HS-5 (cell line): ENCODE results near the gene TTYH3.

Experiments
- DNase-seq: peaks from one replicate; pipeline ENCODE4 v3.0.0-alpha.2; 2012; ENCODE audit warnings: low read depth

Gene TTYH3

GRCh38 chr7:2649139-2649838 lies 17.5 kb downstream of the TTYH3 start:
- no peak for DNase-seq

- DNase-seq, result no peak
Observed at GRCh38 chr7:2649991-2650390, 18.2 kb downstream of the TTYH3 start.

- DNase-seq, result no peak
Observed at GRCh38 chr7:2650451-2650850, 18.7 kb downstream of the TTYH3 start.

DNA sequence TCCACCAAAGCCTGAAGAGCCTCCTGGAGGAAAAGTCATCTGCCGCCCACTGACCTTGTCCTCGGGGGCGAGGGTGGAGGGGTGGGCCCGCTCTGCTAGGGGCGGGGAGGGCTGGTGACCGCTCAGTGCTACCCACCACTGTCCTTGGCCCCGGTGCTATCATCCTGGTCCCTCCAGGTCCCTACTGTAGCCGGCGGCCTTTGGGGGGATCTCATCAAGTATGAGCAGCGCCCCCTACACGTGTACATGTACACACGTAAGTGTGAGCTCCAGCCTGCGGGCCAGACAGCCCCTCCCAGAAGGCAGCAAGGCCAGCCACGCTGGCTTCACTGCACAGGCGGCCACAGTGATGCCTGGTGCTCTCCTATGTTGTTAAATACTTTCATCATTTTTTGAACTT lies 19.6 kb downstream of the TTYH3 start:
- DNase-seq, result no peak

DNA sequence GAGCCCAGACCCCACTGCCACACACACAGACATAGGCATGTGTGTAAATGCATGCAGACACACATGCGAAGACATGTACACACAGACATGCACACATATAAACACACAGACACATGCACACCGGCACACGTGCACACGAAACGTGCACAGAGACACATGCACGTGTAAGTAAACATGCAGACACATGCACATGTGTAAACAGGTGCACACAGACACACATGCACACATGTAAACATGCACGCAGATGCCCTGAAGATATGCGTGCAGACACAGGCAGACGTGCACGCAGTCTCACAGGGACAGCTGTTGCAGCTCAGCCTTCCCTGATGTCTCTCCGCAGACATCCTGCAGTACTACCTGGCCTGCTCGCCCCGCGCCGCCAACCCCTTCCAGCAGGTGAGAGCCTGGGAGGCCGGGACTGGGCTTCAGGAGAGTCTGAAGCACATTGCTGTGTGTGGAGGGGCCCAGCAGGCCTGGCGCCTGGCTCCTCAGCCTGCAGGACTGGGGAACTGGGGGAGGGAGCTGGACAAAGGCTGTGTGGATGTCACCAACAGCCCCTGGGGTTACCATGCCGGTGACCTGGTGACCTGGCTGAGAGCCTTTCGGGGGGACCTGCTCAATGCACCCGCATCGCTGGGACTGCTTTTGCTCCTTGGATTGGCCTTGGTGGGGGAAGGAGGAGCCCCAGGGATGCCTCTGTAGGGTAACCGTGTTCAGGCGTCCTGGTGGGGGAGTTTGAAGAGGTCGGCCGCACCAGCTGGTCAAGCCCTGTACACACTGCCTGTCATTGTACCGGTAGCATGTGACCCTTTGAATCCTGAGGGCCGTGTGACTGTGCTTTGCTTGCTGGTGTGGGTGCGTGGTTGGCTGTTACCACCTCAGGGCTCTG lies 20.3 kb downstream of the TTYH3 start:
- DNase-seq, result no peak

GRCh38 chr7:2652736-2653060 lies 20.9 kb downstream of the TTYH3 start:
- no peak for DNase-seq

DNA sequence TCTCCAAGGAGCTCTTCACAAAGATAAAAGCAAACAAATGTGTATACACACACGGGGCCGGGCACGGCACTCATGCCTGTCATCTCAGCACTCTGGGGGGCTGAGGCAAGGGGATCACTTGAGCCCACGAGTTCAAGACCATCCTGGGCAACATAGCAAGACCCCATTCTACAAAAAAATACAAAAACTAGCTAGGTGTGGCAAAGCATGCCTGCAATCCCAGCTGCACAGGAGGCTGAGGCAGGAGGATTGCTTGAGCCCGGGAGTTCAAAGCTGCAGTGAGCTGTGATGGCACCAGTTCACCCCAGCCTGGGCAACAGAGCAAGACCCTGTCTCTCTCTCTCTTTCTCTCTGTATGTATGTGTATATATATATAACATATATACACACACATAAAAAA lies 22.3 kb downstream of the TTYH3 start:
- no peak for DNase-seq

- DNase-seq, result no peak
Observed at GRCh38 chr7:2655870-2656614, 24.3 kb downstream of the TTYH3 start.

GRCh38 chr7:2657208-2657607 lies 25.4 kb downstream of the TTYH3 start:
- DNase-seq, result no peak

DNA sequence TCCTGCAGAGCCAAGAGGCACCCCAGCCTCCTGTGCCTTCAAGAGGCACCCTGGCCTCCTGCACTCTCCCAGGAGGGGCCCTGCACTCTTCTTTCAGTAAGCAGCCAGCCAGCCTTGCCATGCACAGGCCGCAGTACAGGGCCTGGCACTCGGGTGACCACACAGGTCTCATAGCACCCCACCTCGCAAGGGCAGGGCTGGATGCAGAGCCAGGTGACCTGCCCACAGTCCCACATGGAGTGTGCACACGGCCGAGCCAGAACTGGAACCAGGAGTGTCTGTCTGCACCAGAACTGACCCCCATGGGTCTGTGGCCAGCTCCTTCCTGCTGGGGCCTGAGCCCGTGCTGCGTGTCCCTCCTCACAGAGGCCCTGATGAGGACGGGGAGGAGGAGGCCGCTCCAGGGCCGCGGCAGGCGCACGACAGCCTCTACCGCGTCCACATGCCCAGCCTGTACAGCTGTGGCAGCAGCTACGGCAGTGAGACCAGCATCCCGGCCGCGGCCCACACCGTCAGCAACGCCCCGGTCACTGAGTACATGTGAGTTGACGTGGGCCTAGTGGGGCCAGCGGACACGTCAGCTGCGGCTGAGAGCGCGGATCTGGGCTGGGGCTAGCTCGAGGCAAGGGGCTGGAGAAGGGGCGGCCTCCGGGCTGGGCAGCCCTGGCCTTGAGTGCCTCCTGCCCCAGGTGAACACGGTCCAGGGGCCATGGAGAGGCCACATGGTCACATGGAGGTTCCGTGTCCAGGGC lies 26.3 kb downstream of the TTYH3 start:
- no peak for DNase-seq

DNA sequence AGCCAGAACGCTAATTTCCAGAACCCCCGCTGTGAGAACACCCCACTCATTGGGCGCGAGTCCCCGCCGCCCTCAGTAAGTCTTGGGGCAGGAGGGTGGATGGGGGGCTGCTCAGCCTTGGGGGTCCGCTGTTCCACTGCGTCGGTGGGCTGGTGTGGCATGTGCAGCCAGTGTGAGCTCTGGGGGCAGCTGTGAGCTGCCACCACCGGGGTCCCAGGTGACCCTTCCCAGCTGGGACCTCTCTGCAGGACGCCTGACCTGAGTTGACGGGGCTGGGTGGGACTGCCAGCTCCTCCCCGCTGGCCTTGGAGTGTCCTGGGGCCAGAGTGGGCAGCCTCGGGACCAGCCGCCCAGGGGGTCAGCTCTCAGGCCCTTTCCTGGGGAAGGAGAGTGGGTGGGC lies 27.2 kb downstream of the TTYH3 start:
- no peak for DNase-seq

DNA sequence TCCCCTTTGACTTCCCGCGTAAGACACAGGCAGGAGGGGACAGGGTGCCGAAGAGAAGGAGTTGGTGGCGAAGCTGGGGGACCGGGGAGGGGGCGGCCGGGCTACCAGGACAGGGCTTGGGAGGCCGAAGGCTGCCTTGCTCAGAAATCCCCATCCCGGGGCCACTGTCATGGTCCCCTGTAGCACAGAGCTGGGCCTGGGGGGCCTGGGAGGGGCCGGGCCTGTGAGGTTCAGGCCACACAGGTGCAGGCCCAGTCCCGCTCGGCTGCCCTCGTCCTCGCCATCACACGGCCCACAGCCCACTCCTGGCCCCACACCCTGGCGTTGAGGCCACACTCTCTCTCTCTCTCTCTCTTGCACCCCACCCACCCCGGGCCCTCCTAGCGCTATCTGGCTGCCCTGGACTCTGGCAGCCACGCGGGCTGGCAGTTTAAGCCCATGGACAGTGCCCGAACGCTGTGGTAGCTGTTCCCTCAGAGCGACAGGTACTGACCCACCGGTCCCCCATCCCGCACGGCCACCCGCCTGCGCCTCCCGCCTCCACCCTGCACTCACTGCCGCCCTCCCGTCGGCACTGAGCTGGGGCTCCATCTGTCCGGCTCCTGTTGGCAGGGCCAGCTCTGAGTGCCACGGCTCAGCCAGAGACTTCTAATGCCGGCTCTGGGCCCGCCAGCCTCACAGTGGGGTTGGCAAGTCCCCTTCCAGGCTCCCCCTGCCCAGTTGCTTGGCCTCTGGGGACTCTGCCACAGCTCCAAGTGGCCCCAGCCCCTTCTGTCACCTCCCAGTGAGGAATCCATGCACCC lies 28.0 kb downstream of the TTYH3 start:
- no peak for DNase-seq

DNA sequence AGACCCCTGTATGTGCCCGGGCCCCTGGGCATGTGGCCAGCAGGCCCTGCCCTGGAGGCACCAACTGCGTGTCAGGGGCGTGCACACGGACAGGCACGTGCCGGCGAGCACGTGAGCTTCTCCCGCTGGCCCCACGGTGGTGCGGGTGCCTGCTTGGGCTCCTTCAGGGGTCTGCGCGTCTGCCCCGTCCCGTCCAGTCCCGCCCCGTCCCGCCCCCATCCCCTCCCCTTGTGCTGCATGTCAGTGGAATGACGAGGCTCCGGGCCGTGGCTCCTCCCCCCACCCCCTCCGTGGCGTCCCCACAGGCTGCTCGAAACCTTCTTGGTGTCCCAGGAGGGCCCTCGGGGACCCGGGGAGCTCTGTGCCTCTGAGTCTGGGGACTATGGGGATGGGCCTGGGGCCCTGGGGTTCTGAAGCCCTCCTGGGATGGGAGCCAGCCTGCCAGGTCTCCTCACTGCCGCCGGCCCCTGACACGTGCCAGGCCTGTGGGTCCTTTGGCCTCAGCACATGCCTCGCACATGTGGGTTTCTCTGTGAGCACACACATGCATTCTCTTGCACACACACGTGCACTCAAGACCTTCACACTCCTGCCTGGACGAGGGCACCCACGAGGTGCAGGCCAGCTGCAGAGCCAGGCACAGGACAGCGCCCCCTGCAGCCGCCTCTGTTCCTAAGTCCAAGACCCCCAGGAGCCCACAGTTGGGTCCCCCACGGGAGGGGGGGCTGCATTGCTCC lies 28.7 kb downstream of the TTYH3 start:
- no peak for DNase-seq

DNA sequence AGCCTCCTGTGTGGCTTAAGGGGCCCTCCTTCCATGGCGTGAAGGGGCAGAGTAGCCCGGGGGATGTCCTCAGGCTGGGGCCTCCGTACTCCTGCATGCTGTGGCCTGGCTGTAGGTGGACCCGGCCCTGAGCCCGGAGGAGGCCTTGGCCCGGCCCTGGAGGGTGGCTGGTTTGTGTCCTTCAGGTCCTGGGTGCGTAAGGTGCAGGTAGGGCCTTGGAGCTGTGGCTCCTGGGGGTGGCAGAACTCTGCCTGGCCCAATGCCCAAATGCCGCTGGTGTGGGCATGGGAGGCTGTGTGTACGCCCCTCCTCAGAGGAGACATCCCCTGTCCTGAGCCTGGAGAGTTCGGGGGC lies 29.3 kb downstream of the TTYH3 start:
- no peak for DNase-seq

DNA sequence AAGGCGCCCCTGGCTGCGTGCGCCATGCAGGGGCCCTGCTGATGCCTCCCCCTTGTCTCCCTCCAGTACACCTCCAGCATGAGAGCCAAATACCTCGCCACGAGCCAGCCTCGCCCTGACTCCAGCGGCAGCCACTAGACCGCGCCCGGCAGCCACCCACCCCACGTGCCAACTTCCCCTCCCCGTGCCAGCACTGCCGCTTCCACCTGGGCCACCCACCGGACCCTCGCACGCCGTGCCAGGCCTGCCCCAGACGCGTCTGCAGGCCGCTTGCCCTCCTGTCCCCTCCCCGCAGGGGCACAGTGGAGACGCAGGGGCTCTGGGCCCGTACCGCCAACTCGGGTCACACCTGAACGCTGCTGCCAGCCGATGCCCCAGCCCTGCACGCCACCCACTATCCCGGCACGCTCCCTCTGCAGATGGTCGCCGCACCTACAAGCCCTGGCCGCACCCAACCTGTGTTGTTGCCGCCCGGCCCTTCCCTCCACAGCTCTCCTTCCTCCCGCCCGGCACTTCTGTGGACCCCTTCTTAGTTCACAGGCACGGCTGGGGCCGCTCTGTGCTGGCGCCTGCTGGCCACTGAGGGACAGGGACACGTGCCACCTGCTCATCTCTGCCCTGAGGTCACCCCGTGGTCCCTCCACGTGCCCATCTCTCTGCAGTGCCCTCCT lies 30.0 kb downstream of the TTYH3 start:
- no peak for DNase-seq

- no peak for DNase-seq
Observed at GRCh38 chr7:2662273-2663120, 30.7 kb downstream of the TTYH3 start.

DNA sequence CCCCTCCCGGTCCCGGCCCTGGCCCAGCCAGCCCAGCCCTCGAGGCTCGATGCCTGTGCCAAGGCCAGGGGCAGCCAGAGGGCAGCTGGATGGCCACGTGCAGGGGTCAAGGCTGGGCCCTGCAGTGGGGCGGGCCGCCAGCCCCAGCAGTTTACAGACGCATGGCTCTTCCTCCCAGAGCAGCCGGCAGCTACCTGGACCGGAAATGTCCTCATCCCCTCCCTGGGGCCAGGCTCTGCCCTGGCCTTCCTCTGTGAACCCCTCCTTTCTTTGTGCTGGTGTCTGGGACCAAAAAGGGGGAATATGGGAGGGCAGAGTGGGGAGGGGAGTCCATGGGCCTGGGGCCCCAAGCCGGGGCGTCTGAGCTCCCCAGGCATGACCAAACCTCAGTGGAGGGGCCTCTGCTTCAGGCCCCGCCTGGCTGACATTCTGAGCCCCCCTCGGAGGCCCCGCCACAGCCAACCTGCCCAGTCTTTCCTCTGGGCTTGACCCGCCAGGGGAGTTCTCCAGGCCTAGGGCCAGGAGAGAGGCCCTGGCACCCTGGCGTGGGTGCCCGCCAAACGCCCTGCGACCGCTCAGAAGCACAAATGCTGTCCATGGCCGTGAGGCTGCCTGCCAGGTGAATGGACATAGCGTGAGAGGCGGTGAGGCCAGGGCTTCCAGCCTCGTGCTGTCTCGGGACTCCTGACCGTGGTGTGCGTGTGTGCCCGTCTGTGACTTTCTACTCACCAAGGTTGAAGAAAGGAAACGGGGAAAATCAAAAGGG lies 31.5 kb downstream of the TTYH3 start:
- no peak for DNase-seq

GRCh38 chr7:2663960-2664359 lies 32.2 kb downstream of the TTYH3 start:
- no peak for DNase-seq
